K562 (cell line): ENCODE results near the gene JUND. TPM values are rescaled to one million over a fixed set of nuclear protein-coding genes. Genes with fewer than 3 reads are reported as not detected.

ENCODE experiments used
- FUS ChIP-seq: fragments of 200-400 bp; formaldehyde crosslinking; optimal IDR thresholded peaks from 2 replicates; pipeline ENCODE3; 2017; ENCODE audit warnings: low read depth, low read length
- POLR2H ChIP-seq: IDR thresholded peaks from 2 replicates; pipeline ENCODE4 v1.6.1; 2016; ENCODE audit warnings: missing genetic modification characterization, low read depth, mild to moderate bottlenecking, control low read depth, missing compliant biosample characterization, moderate library complexity
- SAFB ChIP-seq: fragments of 200-400 bp; formaldehyde crosslinking; IDR thresholded peaks from 2 replicates; pipeline ENCODE4 v1.6.1; 2017; ENCODE audit warnings: low read depth, low read length, borderline replicate concordance
- polyA plus RNA-seq, 8 experiments: library from polyadenylated mRNA; depleted of rRNA in 4 of 8; stranded (reverse) in 5 of 8; unstranded in 3 of 8; fragments of >200 nt; fragmentation: Nextera tagmentation in 2 of 8; fragmentation: Illumina TruSeq in 1 of 8; extraction: Ambion mirVana in 2 of 8; extraction: Trizol in 1 of 8; gene quantifications; 2 replicates each; pipeline versions ENCODE4 v1.2.1 to v1.2.3, GENCODE V29; 2011 to 2014; ENCODE audit warnings: inconsistent platforms in 1 of 8, missing spikeins in 1 of 8
- total RNA-seq, 7 experiments: library from RNA; depleted of rRNA in 6 of 7; stranded (reverse); fragments of >200 nt in 6 of 7; fragmentation: Illumina TruSeq in 2 of 7; extraction: Trizol in 2 of 7; gene quantifications; 2 replicates each; pipeline versions ENCODE4 v1.2.1 to v1.2.3, GENCODE V29; 2011 to 2021; ENCODE audit warnings: low replicate concordance in 1 of 7
- TF ChIP-seq, protein P1 (sequence below): fragments of 250-450 bp; sonication (Bioruptor Pico); IDR thresholded peaks from 2 replicates; pipeline ENCODE4 v1.5.0; 2020; ENCODE audit warnings: mild to moderate bottlenecking, borderline replicate concordance
- TF ChIP-seq, protein P2 (sequence below), 2 experiments: fragments of 450-650 bp; IDR thresholded peaks; 2 replicates each; pipeline ENCODE4 v1.6.1; 2016
- TF ChIP-seq, protein P3 (sequence below), 2 experiments: fragments of 250-450 bp in 1 of 2; fragments of 450-650 bp in 1 of 2; sonication (Bioruptor Pico) in 1 of 2; IDR thresholded peaks; 2 replicates each; pipeline versions ENCODE4 v1.6.1 to v1.8.0; 2016 to 2021; ENCODE audit warnings: mild to moderate bottlenecking in 2 of 2, moderate library complexity in 2 of 2, missing compliant biosample characterization in 1 of 2, missing genetic modification characterization in 1 of 2
- TF ChIP-seq, protein P4 (sequence below): sonication (generic); formaldehyde crosslinking; IDR thresholded peaks from 2 replicates; pipeline ENCODE4 v1.9.0; 2022; ENCODE audit warnings: mild to moderate bottlenecking, missing genetic modification reagents
- TF ChIP-seq, protein P5 (sequence below): fragments of 250-450 bp; sonication (Bioruptor Pico); IDR thresholded peaks from 2 replicates; pipeline ENCODE4 v1.4.0; 2020; ENCODE audit warnings: mild to moderate bottlenecking, moderate library complexity, borderline replicate concordance

JUND gene
- total and polyA plus RNA-seq, 9 of the 15 experiments (the other 6 are each of a cell fraction or from before 2014, with no cell fraction given): 6.4 to 286 (median 42.3) TPM

DNA sequence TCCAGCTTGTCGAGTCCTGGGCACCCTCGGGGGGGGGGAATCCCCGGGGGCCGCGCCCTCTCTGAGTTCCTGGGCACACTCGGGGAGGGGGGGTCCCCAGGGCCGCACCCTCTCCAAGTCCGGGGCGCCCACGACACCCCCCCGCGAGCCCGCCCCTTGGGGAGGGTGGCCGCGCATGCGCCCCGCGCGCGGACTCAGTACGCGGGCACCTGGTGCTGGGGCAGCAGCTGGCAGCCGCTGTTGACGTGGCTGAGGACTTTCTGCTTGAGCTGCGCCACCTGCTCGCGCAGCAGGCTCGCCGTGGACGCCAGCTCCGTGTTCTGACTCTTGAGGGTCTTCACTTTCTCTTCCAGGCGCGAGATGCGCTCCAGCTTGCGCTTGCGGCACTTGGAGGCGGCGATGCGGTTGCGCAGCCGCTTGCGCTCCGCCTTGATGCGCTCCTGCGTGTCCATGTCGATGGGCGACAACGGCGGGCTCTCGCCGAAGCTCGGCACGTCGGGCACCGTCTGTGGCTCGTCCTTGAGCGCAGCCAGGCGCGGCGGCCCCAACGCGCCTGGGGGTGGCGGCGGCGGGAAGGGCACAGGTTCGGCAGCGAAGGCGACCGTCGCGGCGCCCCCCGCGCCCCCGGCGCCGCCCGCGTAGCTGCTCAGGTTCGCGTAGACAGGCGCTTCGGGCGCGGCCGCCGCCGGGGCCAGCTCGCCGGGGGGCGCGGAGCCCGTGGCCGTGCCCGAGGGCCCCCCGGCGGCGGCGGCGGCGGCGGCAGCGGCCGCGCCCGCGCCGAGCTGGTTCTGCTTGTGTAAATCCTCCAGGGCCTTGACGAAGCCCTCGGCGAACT, 958 bp downstream of the JUND start (continued):
- TF ChIP-seq, protein P1, sequence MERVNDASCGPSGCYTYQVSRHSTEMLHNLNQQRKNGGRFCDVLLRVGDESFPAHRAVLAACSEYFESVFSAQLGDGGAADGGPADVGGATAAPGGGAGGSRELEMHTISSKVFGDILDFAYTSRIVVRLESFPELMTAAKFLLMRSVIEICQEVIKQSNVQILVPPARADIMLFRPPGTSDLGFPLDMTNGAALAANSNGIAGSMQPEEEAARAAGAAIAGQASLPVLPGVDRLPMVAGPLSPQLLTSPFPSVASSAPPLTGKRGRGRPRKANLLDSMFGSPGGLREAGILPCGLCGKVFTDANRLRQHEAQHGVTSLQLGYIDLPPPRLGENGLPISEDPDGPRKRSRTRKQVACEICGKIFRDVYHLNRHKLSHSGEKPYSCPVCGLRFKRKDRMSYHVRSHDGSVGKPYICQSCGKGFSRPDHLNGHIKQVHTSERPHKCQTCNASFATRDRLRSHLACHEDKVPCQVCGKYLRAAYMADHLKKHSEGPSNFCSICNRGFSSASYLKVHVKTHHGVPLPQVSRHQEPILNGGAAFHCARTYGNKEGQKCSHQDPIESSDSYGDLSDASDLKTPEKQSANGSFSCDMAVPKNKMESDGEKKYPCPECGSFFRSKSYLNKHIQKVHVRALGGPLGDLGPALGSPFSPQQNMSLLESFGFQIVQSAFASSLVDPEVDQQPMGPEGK: no peak
- TF ChIP-seq, protein P2, sequence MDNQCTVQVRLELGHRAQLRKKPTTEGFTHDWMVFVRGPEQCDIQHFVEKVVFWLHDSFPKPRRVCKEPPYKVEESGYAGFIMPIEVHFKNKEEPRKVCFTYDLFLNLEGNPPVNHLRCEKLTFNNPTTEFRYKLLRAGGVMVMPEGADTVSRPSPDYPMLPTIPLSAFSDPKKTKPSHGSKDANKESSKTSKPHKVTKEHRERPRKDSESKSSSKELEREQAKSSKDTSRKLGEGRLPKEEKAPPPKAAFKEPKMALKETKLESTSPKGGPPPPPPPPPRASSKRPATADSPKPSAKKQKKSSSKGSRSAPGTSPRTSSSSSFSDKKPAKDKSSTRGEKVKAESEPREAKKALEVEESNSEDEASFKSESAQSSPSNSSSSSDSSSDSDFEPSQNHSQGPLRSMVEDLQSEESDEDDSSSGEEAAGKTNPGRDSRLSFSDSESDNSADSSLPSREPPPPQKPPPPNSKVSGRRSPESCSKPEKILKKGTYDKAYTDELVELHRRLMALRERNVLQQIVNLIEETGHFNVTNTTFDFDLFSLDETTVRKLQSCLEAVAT (IDR thresholded peaks at IDR 0.05): peak; percentile 95 to 96
- TF ChIP-seq, protein P3, sequence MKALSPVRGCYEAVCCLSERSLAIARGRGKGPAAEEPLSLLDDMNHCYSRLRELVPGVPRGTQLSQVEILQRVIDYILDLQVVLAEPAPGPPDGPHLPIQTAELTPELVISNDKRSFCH (CRISPR knock-in tag; IDR thresholded peaks at IDR 0.05): no peak
- TF ChIP-seq, protein P3 (tag; IDR thresholded peaks at IDR 0.05): 0 out of 2 replicates have a peak, but pooled peaks have one; percentile 20
- TF ChIP-seq, protein P4, sequence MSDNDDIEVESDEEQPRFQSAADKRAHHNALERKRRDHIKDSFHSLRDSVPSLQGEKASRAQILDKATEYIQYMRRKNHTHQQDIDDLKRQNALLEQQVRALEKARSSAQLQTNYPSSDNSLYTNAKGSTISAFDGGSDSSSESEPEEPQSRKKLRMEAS (CRISPR knock-in tag): 0 out of 2 replicates have a peak, but pooled peaks have one; percentile 37
- TF ChIP-seq SAFB (peak; percentile 76), POLR2H (tag) (no peak), FUS (peak; percentile 42)
- TF ChIP-seq, protein P5, sequence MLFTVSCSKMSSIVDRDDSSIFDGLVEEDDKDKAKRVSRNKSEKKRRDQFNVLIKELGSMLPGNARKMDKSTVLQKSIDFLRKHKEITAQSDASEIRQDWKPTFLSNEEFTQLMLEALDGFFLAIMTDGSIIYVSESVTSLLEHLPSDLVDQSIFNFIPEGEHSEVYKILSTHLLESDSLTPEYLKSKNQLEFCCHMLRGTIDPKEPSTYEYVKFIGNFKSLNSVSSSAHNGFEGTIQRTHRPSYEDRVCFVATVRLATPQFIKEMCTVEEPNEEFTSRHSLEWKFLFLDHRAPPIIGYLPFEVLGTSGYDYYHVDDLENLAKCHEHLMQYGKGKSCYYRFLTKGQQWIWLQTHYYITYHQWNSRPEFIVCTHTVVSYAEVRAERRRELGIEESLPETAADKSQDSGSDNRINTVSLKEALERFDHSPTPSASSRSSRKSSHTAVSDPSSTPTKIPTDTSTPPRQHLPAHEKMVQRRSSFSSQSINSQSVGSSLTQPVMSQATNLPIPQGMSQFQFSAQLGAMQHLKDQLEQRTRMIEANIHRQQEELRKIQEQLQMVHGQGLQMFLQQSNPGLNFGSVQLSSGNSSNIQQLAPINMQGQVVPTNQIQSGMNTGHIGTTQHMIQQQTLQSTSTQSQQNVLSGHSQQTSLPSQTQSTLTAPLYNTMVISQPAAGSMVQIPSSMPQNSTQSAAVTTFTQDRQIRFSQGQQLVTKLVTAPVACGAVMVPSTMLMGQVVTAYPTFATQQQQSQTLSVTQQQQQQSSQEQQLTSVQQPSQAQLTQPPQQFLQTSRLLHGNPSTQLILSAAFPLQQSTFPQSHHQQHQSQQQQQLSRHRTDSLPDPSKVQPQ (CRISPR knock-in tag): no peak
